Suppressor macrophage treated with lipopolysaccharide for 4 hours (primary cell): Measurements from ENCODE around the gene ADGRV1.

Experiments used
- DNase-seq: peaks from one replicate; pipeline ENCODE4 v3.0.0-alpha.2; 2020

ADGRV1 gene

DNA sequence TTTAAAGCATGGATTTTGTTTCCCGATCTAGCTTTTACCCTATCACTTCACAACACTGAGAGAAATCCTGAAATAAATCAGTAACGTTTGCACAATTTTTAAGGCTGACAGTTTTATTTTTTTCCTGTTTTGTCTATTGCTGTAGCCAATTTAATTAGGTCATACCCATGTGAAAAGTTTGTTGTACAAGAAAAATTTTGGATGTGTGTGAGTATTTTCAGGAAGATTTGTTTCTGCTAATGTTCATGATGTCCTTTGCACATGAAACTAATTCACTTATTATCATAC lies 586.7 kb downstream of the ADGRV1 start:
- DNase-seq: no peak

DNA sequence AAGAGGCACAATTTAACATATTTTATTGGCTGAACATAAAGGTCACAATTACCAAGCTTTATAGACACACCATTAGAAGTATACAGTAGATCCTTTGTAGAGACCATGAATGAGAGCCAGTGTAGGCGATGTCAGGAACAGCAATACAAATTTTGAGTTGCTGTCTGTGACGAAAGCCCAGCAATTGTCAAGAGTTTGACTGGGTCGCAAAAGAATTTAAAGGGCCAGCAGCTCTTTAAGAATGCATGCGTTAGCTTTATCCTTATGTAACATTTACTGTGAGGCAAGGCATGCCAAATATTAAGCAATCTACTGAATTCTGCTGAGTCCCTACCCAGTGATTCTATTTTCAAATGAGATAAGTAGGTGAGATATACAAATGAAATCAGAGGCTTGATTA lies 587.6 kb downstream of the ADGRV1 start:
- peak; percentile 39 for DNase-seq

DNA sequence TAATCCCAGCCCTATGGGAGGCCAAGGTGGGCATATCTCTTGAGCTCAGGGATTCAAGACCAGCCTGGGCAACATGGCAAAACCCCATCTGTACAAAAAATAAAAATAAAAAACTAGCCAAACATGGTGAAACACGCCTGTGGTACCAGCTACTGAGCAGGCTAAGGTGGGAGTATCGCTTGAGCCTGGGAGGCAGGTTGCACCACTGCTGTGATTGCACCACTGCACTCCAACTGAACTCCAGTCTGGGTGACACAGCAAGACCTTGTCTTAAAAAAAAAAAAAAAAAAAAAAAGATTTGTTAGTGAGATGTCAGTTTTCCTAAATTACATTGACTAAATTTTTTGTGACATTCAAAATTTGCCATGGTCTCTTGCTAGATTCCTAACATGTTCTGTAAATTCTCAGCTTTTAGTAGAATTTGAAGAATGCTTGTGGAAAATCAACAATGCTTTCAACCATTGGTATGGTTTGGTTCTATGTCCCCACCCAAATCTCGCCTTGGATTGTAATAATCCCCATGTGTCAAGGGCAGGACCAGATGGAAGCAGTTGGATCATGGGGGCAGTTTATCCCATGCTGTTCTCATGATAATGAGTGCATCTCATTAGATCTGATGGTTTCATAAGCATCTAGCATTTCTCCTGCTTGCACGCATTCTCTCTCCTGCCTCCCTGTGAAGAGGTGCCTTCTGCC lies 588.5 kb downstream of the ADGRV1 start:
- DNase-seq: no peak

DNA sequence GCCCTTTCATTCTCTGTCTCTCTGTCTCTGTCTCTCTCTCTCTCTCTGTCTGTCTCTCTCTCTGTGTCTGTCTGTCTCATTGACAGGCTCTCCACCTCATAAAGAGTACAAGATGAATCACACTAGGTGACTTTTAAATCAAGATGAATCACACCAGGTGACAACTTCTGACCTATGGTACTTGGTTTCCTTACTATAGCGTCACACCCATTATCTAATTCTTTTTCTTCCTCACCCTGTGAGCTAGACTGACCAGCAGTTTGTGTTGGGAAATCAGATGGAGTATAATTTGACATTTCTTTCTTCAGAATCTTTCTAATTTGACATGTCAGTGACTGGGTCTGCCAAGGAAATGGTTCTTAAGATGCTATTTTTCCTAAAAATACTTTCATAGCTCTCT lies 591.6 kb downstream of the ADGRV1 start:
- no peak for DNase-seq

DNA sequence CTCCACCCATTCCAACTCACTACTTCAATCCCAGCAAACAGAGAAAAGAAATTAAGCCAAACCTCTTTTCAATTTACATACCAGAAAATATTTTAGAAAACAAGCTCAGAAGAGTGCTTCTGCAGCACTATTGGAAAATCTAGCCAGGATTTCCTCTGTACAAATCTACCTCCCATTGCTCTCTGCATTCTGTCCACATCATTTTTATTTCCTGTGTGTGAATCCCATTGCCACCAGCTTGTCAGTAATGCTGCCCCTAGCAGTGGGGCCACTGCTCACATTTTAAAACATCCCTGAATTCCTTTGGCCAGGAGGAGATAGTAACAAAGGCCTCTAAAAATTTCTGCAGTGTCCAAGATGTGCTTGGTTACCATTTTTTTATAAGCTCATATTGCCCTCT lies 592.0 kb downstream of the ADGRV1 start:
- no peak for DNase-seq

DNA sequence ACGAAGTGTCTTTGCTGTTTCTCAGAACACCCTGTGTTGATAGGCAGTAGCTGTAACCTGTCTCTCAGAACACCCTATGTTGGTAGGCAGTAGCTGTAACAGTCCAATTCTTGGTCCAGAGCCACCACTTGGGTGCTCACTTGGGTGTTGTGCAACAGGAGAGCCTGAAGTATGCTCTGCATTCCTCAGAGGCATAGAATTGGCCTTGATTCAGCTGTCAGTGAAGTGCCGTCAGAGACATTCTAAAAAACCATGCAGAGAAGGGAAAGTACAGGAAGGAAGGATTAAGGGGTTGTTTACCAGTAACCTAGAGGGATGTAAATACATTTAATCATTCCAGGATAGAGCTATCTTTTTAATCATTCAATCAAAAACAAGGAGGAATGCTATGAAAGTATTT lies 593.4 kb downstream of the ADGRV1 start:
- no peak for DNase-seq

DNA sequence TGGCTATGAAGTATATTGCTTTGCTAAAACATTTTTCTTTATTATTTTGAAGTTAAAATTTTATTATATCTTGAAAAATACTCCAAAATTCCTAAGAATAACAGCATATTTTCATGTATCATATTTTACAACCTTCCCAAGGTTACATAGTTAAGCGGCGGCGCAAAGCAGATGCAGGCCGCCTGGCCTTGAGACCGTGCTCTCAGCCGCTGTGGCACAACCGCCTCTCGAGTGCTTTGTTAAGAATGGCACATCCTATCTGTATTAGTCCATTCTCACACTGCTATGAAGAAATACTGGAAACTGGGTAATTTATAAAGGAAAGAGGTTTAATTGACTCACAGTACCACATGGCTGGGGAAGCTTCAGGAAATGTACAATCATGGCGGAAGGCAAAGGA lies 595.7 kb downstream of the ADGRV1 start:
- DNase-seq: no peak

DNA sequence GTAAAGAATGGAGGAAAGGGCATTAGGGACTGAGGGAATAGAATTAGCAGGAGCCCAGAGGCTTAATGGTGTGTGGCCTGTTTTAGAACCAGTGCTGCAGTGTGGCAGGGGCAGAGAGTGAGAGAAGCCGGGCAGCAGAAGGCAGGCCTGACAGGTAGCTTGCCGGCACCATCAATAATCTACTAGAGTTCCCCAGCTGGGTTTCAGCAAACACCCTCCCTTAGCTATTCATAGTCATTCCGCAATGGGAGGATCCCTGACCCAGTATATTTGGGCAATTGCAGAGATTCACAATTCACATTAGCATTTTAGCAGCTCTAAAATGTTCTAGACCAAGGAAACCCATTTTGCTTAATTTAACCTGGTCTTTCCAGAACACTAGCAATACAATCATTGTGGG lies 596.7 kb downstream of the ADGRV1 start:
- DNase-seq: no peak

DNA sequence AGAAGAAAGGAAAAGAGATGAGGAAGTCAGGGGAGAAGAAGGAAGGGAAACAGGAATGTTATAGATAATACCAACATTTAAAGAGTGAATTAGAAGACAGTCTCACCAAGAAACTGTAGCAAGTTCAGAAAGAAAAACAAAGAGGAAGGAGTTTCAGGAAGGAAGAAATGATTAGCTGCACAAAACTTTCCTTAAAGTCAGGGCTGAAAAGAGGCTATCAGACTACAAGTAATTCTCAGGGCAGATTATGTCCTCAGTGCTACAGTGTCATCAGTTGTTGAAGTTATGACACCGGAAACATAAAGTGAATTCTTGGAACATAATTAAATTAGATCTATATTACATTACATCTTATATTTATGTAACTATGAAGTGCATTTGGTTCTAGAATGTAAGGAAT lies 597.6 kb downstream of the ADGRV1 start:
- DNase-seq: no peak

DNA sequence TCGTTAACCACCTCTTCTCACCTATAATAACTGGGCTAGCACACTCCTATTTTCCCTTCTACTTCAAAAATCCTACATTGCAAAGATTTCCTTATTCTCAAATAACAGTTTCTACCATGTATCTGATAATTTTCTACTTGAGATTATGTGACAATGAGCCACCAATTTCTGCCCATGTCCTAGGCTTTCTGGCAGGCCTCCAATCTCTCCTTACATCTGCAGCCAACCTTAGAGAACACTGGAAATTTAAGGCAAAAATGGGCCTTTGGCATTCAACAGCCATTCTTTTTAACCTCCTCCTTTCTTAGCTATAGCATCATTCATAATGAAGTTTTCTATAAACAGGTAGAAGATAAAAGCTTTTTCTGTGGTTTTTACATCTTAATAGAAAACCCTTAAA lies 599.4 kb downstream of the ADGRV1 start:
- DNase-seq: no peak

DNA sequence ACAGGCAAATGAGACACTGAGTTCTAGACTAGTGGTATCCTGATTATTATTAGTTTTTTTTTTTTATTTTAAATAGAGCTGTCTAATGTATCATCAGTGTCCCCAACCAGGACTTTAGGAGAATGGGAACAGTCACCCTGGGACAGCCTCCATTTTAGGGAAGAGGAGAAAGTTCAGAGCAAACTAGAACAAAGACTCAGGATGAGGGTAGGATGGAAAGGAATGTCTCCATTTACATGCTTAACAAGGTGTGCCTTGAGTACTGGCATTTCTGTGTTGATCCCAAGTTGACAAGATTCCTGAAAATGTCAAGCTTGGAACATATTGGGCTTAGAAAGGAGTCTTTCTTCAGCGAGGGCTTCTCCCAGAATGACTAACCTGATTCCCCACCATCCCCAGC lies 601.0 kb downstream of the ADGRV1 start:
- no peak for DNase-seq

DNA sequence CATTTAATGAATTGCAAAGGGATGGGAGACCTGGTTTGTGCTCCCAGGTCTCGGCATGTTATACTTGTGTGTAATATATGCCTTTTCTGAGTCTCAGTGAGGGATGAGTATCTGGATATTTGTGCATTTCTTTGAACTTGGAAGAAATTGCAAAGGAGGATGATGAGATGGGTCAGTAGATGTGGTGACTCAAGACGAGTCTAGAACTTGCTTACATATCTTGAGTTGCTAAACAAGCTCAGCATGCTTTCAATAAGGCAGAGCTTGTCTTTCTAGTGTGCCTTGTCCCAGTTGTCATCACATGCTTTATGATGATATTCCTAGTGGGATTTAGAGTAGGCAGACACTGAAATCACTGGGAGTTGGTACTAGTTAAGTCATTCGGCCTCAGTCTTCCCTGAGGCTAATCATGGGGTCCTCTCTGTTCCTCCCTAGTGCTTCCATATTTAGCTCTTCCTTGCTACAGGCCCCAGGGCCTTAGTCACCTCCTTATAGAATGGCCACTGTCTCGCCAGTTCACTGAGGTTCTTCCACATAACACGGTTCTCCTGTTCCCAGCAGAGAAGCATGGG lies 602.2 kb downstream of the ADGRV1 start:
- DNase-seq: peak; percentile 41

DNA sequence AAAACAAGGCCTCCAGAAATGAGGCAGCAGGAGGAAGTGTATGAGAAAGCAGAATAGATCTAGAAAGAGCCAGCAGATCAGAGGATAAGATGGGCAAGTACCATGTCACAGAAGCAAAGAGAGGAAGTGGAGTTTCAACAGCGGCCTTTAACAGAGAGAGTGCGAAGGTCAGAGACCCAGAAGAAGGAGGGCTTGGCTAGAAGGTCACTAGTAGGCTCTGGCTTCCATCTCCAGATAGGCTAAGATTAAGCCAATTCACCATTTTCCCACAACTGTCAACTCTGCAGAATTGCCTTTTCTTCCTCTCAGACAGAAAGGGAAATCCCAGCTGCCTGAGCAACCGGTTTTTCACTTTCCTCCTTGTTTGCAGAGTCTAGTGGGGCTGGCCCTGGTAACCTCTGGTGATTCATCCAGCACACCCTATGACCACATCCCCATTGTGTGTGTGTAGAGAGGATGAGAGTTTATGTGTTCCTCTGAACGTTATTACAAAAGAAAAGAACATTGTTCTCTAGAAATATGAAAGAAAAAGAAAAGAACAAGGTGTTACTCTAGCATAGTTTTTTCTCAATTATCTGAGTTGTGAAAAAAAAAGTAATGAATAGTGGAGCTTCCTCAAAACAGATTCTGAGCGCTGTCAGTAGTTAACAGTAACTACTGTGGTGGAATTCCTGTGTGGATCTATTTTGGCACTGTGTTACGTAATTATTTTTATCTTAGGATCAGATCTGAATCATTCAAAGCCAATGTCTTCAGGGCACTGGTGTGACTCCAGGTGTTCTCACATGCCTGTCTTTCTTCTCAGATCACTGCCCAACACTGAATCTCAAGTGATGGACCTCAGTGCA lies 604.2 kb downstream of the ADGRV1 start:
- peak; percentile 96 for DNase-seq

DNA sequence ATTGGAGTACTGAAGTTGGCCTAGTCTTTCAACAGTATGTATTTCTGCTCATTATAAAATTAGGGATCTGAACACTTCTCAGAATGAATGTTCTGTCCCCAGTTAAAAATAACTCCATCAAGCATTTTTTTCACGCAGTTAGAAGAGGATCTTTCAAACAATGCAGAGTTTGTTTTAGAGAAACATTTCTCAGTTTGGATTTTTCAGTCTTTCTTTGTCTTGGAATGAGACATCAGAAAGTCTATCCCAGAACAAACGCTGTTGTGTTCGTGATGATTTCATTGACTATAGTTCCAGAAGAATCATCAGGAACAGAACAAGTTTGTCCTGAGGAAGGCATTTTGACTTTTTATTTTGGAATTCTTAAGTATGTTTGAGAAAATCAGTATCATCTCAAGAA lies 605.8 kb downstream of the ADGRV1 start:
- DNase-seq: no peak

DNA sequence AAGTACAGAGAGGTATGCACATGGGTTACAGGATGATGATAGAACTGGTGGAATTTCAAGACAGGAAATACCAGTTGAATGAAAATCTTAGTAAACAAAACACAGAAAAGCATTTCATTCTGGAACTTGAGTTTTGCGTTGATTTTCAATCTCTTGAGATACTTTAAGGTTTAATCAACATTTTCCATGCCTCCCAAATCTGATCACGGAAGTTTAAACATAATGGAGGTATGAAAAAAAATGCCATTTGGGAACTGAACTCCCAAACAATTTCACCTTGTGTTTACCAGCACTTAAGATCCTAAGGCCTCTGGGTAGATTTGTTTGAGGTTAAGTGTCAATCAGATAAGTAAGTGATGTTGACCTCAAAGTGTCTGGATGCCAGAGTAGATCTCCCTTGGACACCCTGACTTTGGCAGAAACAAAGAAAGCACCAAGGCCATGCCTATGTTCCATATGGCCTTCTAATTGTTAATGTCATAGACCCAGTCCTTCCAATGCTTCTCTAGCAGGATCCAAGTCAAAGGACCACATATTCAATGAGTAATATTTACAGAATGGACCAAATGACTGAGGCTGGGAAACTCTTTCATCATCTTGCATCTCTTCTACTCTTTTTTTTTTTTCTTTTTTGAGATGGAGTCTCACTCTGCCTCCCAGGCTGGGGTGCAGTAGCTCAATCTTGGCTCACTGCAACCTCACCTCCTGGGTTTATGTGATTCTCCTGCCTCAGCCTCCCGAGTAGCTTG lies 607.6 kb downstream of the ADGRV1 start:
- no peak for DNase-seq

DNA sequence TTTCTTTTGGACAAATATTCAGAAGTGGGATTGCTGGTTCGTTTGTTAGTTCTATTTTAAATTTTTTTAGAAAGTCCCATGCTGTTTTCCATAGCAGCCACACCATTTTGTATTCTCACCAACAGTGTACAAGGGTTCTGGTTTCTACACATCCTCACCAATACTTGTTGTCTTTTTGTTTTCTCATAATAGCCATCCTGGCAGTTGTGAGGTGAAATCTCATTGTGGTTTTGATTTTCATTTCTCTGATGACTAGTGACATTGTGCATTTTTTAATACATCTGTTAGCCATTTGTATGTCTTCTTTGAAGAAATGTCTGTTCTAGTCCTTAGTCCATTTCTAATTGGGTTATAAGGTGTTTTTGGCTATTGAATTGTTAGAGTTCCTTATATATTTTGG lies 610.3 kb downstream of the ADGRV1 start:
- no peak for DNase-seq

DNA sequence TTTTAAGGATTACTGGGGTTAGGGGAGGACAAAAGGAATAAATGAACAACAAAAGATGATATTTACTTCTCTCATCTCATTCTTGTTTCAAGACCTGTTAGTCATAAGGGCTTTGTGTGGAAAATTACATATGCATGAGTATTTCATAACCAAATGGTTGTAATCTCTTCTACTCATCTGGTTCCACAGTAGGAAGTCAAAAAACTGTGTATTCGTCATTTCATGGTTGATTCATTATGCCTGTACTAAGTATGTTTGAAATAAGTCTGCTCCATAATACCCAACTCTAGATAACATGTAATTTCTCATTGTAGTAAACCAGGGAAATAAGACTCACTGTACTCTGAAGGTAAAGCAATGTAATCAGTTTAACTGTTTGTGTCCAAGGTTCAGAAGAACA lies 611.7 kb downstream of the ADGRV1 start:
- DNase-seq: peak; percentile 87

DNA sequence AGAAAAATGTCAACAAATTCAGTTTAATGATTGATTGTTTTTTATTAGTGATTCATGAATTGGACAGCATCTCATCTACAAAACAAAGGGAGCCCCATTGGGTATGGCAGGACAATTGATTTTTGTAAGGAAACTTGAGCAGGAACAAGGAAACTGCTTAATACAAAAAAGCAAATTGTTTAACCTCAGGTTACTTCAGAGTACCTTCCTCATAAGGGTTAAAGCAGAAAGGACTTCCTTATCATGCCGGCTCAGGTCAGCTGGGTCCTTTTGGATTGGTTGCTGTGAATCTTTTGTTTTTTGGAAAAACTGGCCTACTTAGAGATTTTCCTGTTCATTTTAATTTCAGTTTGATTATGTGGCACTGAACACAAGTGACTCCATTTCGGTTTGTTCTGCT lies 612.7 kb downstream of the ADGRV1 start:
- no peak for DNase-seq

DNA sequence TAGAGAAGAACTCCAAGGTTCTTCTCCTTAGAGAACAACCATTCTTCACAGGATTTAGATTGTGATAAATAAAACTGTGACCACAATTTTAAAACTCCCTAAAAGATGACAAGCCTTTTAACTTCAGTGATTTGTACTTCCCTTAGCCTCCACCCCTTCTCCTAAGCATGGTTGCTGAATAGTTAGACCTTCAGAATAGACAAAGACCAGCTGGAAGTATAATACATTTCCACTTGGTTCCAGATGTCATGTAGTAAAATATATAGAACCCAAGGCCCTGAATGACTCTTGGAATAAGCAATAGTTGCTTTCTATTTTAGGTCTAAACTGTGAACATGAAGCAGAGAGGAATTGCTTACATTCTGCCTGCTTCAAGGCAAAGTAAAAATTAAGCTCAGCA lies 615.8 kb downstream of the ADGRV1 start:
- no peak for DNase-seq

DNA sequence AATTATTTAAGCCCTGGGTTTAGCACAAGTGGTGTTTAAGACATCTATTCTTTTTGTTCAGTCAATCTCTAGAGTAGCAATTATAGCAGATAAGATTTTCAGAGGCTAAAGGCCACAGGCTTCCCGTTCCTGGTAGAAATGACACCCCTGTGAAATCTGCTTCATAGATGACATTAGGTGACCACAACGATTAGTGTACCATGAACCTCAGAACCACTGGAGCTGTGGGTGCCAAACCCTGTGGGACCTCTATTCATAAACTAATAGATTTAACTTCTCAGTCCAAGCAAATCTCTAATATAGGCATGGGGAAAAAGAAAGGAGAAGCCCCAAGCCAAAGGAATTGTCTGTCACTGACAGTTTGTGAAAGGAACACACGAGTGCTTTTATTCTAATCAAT lies 617.1 kb downstream of the ADGRV1 start:
- no peak for DNase-seq

DNA sequence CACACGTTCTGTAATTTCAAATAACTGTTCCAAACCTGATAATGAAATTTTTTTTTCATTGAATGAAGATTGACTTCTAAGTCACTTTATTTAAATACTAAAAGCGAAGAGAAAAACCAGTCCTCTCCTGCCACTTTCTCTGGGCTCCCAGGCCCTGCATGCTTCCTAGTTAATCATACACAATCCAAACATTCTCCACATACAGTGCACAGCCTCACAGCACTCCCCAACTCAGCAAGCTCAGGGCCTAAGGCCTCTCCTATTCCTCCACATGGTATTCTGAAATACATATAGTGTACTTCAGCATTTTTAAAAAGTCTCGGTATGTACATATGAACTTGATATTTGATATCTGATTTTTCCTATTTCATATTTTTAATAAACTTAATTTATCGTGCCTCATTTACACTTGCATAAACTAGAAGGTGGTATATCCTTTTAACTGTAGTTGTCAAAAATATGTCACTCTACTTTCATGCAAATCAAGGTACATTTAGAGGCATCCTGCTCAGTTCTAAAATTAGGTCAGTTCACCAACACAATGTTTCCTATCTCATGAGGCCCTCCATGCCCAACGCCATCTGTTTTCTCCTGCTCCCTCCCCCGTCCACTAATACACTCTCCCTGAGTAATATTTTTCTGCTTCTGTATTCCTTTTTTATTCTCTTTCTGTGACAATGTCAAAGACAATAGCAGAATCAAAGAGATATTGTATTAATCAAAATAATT lies 617.9 kb downstream of the ADGRV1 start:
- DNase-seq: no peak

DNA sequence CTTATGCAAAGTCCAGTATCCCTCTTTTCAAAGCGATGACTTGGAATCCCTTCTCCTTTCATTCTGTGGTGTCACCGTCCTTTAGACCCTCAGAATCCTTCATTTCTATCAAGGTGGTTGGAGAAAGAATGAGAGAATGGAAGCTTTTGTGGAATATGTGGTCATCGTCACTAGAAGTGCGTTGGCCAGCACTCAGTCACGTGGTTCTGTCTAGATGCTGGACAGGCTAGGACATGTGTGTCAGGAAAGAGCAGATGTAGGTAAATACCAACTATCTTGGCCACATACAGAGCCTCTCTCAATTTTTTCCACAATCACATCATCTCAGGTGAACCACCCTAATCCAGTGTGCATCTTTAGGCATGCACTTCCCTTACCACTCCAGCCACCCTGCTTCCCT lies 618.5 kb downstream of the ADGRV1 start:
- DNase-seq: no peak

DNA sequence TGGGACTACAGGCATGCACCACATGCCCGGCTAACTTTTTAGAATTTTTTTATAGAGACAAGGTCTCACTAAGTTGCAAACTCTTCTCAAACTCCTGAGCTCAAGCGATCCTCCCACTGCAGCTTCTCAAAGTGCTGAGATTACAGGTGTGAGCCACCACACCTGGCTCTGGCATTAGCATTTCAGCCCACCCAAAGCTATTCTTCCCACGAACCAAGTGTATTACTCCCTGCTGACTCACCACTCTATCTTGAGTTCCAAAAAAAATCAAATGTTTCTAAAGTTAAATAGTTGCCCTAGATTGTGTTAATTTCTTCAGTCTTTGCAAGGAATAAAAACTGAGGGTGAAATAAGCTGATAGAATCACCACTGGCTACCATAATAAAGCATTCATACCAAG lies 619.0 kb downstream of the ADGRV1 start:
- no peak for DNase-seq
